Astrocyte (in vitro differentiated cells and primary cell): ENCODE results near the gene CERS5. TPM values are rescaled to one million over a fixed set of nuclear protein-coding genes. Genes with fewer than 3 reads are reported as not detected.

Source experiments
- DNase-seq: peaks from one replicate; pipeline ENCODE4 v3.0.0-alpha.2; 2010; ENCODE audit warnings: low read depth
- FAIRE-seq: peaks from 2 replicates; lab custom pipeline; 2011; peaks lifted over from hg19 to GRCh38; lab: Jason Lieb, UNC
- H2AFZ ChIP-seq: 2 replicates; pipeline ENCODE4 v1.6.0; 2012; ENCODE audit warnings: low read depth, low read length, inconsistent platforms
- H3K27ac ChIP-seq: 2 replicates; pipeline ENCODE4 v1.5.1; 2011; ENCODE audit warnings: low read depth, low read length, inconsistent platforms
- H3K27me3 ChIP-seq: 2 replicates; pipeline ENCODE4 v1.6.0; 2011; ENCODE audit warnings: low read length, inconsistent platforms; ENCODE audit not compliant: insufficient read depth
- H3K36me3 ChIP-seq: 2 replicates; pipeline ENCODE4 v1.5.1; 2011; ENCODE audit warnings: low read length, inconsistent platforms; ENCODE audit not compliant: insufficient read depth
- H3K4me1 ChIP-seq: 2 replicates; pipeline ENCODE4 v1.5.1; 2011; ENCODE audit warnings: low read length, inconsistent platforms; ENCODE audit not compliant: insufficient read depth
- H3K4me2 ChIP-seq: 2 replicates; pipeline ENCODE4 v1.6.0; 2012; ENCODE audit warnings: low read length, inconsistent platforms
- H3K4me3 ChIP-seq: 2 replicates; pipeline ENCODE4 v1.5.1; 2011; ENCODE audit warnings: low read depth, mild to moderate bottlenecking, low read length, inconsistent platforms; ENCODE audit not compliant: insufficient read depth
- H3K79me2 ChIP-seq: 2 replicates; pipeline ENCODE4 v1.6.0; 2012; ENCODE audit warnings: mild to moderate bottlenecking, low read length, inconsistent platforms; ENCODE audit not compliant: insufficient read depth
- H3K9ac ChIP-seq: 2 replicates; pipeline ENCODE4 v1.6.0; 2012; ENCODE audit warnings: mild to moderate bottlenecking, low read length, inconsistent platforms
- H3K9me3 ChIP-seq: 2 replicates; pipeline ENCODE4 v1.5.1; 2012; ENCODE audit warnings: low read depth, mild to moderate bottlenecking, low read length, inconsistent platforms; ENCODE audit not compliant: insufficient read depth
- H4K20me1 ChIP-seq: 2 replicates; pipeline ENCODE4 v1.6.0; 2012; ENCODE audit warnings: low read length, inconsistent platforms; ENCODE audit not compliant: insufficient read depth
- H3K27ac Mint-ChIP-seq: one replicate; pipeline ENCODE4 v1.8.0; 2021; ENCODE audit warnings: mild to moderate bottlenecking, mixed read lengths; ENCODE audit not compliant: unreplicated experiment
- H3K27me3 Mint-ChIP-seq: one replicate; pipeline ENCODE4 v1.8.0; 2021; ENCODE audit warnings: low read depth, mixed read lengths; ENCODE audit not compliant: unreplicated experiment
- H3K36me3 Mint-ChIP-seq: one replicate; pipeline ENCODE4 v1.8.0; 2021; ENCODE audit warnings: low read depth, mixed read lengths; ENCODE audit not compliant: unreplicated experiment
- H3K4me1 Mint-ChIP-seq: one replicate; pipeline ENCODE4 v1.8.0; 2021; ENCODE audit warnings: low read depth, mixed read lengths; ENCODE audit not compliant: unreplicated experiment
- H3K4me3 Mint-ChIP-seq: one replicate; pipeline ENCODE4 v1.8.0; 2021; ENCODE audit warnings: mild to moderate bottlenecking, moderate library complexity, mixed read lengths; ENCODE audit not compliant: unreplicated experiment
- H3K9me3 Mint-ChIP-seq: one replicate; pipeline ENCODE4 v1.8.0; 2021; ENCODE audit warnings: mild to moderate bottlenecking, mixed read lengths; ENCODE audit not compliant: unreplicated experiment
- EZH2 ChIP-seq: IDR thresholded peaks from 2 replicates; pipeline ENCODE4 v1.6.1; 2012; ENCODE audit warnings: mild to moderate bottlenecking, low read length, inconsistent platforms; ENCODE audit not compliant: insufficient read depth
- total RNA-seq: library from RNA; stranded (reverse); gene quantifications from 2 replicates; pipeline ENCODE4 v1.2.1, GENCODE V29; 2021
- TF ChIP-seq, protein P1 (sequence below): IDR thresholded peaks from 2 replicates; pipeline ENCODE4 v1.5.1; 2011; ENCODE audit warnings: low read depth, mild to moderate bottlenecking, inconsistent platforms, low read length, moderate library complexity; ENCODE audit not compliant: insufficient read depth

CERS5 gene
- total RNA-seq, 1 donor from 2014 or later = 115 TPM

DNA sequence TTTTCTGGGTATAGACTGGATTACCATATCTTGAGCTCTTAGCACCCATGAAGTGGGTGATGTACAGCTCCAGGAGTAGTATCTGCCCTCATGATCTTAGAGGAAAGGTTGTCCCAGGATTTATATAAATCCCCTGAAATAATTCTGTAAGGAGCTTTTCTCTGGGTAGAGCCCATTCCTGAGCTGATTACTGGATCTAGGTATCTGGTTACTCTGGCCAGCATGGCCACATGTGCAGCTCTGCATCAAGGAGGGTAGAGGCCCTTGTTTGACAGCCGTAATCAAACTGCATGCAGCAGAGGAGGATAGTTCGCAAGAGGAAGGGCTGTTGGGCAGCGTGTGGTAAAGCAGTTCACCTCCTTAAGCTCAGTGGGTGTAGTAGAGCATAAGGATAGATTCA, 46.6 kb downstream of the CERS5 start:
- Histone ChIP-seq H3K36me3 (no peaks in the 10 kb centered on the region), H3K27me3 (no peaks in the 10 kb centered on the region), H3K4me3 (no peak overlapping the region), H4K20me1 (peaks cover 33% of the 10 kb centered on the region), H3K79me2 (peaks cover 36% of the 10 kb centered on the region), H3K4me1 (no peaks in the 10 kb centered on the region), H3K9ac (no peak overlapping the region), H3K9me3 (no peaks in the 10 kb centered on the region), H2AFZ (no peak overlapping the region), H3K27ac (no peak overlapping the region), H3K4me2 (no peak overlapping the region)
- no peak for DNase-seq
- no peaks in the 10 kb centered on the region for H3K27me3 Mint-ChIP-seq
- H3K4me1 Mint-ChIP-seq = peaks cover 4% of the 10 kb centered on the region
- H3K27ac Mint-ChIP-seq = no peak overlapping the region
- FAIRE-seq = no peak
- no peak for TF ChIP-seq EZH2
- TF ChIP-seq, protein P1, sequence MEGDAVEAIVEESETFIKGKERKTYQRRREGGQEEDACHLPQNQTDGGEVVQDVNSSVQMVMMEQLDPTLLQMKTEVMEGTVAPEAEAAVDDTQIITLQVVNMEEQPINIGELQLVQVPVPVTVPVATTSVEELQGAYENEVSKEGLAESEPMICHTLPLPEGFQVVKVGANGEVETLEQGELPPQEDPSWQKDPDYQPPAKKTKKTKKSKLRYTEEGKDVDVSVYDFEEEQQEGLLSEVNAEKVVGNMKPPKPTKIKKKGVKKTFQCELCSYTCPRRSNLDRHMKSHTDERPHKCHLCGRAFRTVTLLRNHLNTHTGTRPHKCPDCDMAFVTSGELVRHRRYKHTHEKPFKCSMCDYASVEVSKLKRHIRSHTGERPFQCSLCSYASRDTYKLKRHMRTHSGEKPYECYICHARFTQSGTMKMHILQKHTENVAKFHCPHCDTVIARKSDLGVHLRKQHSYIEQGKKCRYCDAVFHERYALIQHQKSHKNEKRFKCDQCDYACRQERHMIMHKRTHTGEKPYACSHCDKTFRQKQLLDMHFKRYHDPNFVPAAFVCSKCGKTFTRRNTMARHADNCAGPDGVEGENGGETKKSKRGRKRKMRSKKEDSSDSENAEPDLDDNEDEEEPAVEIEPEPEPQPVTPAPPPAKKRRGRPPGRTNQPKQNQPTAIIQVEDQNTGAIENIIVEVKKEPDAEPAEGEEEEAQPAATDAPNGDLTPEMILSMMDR = no peak
- peaks cover 36% of the 10 kb centered on the region for H3K36me3 Mint-ChIP-seq
- H3K4me3 Mint-ChIP-seq = no peak overlapping the region
- no peaks in the 10 kb centered on the region for H3K9me3 Mint-ChIP-seq

DNA sequence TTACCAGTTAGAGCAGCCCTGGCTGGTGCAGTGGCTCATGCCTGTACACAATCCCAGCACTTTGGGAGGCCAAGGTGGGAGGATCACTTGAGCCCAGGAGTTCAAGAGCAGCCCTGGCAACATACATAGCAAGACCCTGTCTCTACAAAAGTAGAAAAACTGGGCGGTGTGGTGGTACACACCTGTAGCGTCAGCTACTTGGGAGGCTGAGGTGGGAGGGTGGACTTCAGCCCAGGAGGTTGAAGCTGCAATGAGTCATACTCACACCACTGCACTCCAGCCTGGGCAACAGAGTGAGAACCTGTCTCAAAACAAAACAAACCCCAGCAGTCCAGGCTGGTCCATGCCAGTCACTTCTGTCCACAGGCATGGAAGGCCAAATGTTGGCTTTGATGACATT, 47.8 kb downstream of the CERS5 start:
- Mint-ChIP-seq H3K9me3 (no peaks in the 10 kb centered on the region), H3K4me3 (no peak overlapping the region), H3K27me3 (no peaks in the 10 kb centered on the region), H3K4me1 (peaks cover 2% of the 10 kb centered on the region), H3K27ac (no peak overlapping the region), H3K36me3 (peaks cover 36% of the 10 kb centered on the region)
- H3K4me1 ChIP-seq = no peaks in the 10 kb centered on the region
- H2AFZ ChIP-seq = no peak overlapping the region
- no peak for TF ChIP-seq EZH2
- TF ChIP-seq, protein P1 = no peak
- no peak overlapping the region for H3K4me3 ChIP-seq
- H3K4me2 ChIP-seq = no peak overlapping the region
- H3K9me3 ChIP-seq = no peaks in the 10 kb centered on the region
- peaks cover 42% of the 10 kb centered on the region for H3K79me2 ChIP-seq
- H3K27ac ChIP-seq = no peak overlapping the region
- no peaks in the 10 kb centered on the region for H3K27me3 ChIP-seq
- FAIRE-seq (no peak), DNase-seq (no peak)
- no peak overlapping the region for H3K9ac ChIP-seq
- peaks cover 33% of the 10 kb centered on the region for H4K20me1 ChIP-seq
- H3K36me3 ChIP-seq = no peaks in the 10 kb centered on the region

DNA sequence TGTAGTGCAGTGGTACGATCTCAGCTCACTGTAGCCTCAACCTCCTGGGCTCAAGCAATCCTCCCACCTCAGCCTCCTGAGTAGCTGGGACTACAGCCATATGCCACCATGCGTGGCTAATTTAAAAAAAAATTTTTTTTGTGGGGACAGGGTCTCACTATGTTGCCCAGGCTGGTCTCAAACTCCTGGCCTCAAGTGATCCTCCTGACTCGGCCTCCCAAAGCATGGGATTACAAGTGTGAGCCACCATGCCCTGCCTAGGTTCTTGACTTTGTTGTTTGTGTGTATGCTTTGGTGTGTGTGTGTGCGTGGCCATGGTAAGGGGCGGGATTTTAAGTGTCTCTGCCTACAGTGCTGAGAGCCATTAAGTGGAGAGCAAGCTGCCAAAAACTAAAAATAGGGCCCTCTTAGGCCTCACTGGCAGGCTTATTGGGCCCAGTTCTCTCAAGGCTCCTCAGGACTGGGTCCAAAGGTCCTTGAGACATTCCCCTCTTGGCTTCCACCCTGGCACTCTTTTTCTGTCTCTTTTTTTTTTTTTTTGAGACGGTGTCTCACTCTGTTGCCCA, 50.0 kb downstream of the CERS5 start:
- Histone ChIP-seq H3K9me3 (no peaks in the 10 kb centered on the region), H3K9ac (no peak overlapping the region), H3K27me3 (no peaks in the 10 kb centered on the region), H4K20me1 (peaks cover 36% of the 10 kb centered on the region), H3K79me2 (peaks cover 62% of the 10 kb centered on the region), H3K4me1 (no peaks in the 10 kb centered on the region), H3K36me3 (no peaks in the 10 kb centered on the region), H3K27ac (no peak overlapping the region), H2AFZ (no peak overlapping the region), H3K4me3 (no peak overlapping the region), H3K4me2 (no peak overlapping the region)
- Mint-ChIP-seq H3K36me3 (peaks cover 31% of the 10 kb centered on the region), H3K9me3 (no peaks in the 10 kb centered on the region), H3K27ac (no peak overlapping the region), H3K4me3 (no peak overlapping the region), H3K27me3 (no peaks in the 10 kb centered on the region), H3K4me1 (peaks cover 6% of the 10 kb centered on the region)
- FAIRE-seq (no peak), DNase-seq (no peak)
- TF ChIP-seq EZH2 = no peak
- TF ChIP-seq, protein P1 = no peak
